NAMALWA (cell line): ENCODE results near the gene NLGN1.
A peak's percentile ranks its signal among the peaks of the same experiment; 100 is the strongest.

ENCODE experiments used
- DNase-seq: peaks from one replicate; pipeline ENCODE4 v3.0.0-alpha.2; 2015; ENCODE audit warnings: low spot score

Gene NLGN1

DNA sequence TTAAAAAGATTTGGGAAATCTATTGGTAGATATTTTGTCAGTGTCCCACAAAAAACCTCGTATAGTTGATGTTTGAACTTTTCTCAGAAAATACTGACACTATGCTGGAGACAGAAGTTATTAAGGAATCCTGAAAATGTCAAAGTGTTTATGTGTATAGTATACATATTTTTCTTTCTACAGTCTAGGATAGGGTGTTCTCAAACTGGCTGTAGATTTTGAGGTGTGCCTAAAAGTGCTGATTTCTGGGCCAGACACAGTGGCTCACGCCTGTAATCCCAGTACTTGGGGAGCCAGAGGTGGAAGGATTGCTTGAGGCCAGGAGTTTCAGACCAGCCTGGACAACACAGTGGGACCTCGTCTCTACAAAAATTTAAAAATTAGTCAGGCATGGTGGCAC is 322.0 kb downstream of the NLGN1 start:
- DNase-seq: no peak

DNA sequence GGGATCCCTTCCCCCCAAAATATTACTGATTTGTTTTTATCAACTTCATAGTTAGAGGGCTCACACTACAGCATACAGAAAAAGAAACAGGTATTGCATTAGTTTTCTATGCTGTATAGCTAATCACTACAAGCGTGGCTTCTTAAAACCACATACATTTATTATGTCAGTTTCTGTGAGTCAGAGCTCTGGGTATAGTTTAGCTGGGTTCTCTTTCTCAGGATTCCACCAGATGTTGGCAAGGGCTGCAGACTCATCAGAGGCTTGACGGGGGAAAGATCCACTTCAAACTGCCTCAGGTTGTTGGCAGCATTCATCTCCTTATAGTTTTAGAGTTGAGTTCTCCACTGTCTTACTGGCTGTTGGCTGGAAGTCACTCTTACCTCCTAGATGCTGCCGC is 328.0 kb downstream of the NLGN1 start:
- no peak for DNase-seq

DNA sequence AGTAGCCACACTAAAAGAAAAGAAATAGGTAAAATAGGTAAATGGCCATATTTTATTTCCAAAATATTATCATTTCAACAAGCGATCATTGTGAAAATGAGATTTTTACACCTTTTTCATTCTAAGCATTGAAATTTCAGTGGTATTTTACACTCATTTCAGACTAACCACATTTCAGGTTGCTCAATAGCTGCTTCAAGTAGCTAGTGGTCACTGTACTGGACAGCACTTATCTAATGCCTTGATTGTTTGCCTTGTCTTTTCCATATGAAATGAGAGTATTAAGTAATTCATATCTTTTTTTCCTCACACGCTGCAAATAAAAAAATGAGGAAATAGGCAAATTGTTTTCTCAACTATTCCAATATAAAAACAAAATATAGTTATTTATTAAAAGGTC is 332.8 kb downstream of the NLGN1 start:
- no peak for DNase-seq

DNA sequence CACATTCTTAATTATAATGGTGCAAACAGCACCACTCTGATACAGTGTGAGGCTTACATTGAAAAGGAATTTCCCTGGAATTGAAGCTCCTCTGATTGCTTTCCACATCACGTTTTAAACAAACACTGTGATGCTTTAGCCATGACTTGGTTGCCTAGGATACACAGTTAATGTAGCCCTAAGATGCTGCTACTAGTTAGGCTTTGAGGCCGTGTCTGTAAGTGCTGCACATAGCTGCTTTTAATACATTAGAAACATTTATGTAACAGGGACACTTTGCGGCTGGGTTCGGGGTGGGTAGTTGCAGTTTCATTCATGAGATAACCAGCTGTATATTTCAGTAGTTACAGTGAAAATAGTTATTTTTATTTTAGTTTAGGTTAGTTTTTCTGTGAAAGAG is 334.7 kb downstream of the NLGN1 start:
- no peak for DNase-seq

DNA sequence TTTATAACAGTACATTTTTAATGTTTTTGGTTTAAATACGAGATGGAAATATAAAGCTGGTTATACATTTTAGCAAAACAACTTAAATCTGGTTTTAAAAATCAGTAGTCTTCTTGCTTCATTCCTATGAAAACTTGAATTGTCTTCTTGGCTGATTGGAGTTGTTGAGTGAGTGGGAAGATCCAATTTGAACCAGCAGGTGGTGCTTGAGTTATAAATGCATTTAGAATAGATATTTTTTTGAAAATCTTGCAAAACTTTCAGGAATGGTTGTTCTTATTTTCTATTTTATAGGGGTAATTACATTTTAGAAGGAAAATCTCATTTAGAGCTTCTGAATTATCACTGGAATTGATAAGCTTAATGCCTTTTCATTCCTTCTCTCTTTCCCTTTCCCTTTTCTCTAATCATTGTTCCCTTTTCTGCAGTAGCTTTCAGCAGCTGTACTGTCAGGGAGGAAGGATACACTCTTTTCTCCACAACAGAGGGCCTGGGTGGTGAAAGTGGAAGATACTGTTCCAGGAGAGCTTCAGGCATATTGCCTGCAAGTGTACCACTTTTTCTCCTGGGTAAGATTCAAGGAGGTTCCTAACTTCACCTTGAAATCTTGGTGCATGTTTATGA is 335.6 kb downstream of the NLGN1 start:
- DNase-seq: peak; percentile 42

DNA sequence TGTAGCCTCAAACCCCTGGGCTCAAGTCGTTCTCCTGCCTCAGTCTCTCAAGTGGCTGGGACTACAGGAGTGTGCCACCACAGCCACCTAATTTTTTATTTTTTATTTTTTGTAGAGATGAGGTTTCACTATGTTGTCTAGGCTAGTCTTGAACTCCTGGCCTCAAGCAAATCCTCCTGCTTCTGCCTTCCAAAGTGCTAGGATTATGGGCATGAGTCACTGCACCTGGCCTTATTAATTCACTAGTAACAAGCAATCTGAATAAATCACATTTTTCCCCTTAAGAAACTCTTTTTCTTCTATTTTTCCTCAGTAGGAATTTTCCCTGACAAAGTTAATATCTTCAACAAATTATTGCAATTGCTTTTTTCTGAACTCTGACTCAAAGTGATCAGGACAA is 336.9 kb downstream of the NLGN1 start:
- no peak for DNase-seq

DNA sequence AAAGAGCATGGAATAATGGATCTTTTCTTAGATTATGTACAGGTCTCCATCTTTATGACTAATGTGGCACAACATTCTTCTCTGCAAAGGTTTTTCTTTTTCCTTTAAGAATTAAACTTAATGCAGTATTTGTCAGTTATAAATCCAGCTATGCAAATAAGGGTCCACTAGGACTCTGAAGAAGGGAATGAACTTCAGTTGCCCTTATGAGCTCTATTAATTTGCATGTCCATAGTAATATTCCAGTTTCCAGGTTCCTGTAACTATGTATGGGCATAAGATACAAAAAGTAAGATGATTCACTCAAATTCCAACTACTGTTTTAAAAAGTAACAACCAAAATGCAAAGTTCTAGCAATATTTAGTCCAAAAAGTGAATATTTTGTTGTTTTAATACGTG is 337.4 kb downstream of the NLGN1 start:
- no peak for DNase-seq

DNA sequence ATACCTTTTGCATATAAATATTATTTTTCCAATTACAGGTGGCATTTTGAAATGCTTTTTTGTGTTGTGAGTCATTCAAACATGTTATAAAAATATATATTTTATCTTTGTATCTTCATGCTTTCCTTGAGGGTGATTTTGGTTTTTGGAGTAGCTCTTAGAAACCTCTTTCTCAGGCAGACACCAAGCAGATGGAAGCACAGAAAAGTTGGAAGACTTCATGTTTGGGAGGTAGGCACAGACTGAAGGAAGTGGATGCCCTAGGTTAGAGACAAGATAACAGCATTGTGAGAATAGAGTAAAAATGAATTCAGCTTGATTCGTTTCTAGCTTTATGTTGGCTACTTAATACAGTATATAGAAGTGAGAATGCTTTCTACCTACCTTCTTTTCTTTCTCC is 338.3 kb downstream of the NLGN1 start:
- DNase-seq: no peak

DNA sequence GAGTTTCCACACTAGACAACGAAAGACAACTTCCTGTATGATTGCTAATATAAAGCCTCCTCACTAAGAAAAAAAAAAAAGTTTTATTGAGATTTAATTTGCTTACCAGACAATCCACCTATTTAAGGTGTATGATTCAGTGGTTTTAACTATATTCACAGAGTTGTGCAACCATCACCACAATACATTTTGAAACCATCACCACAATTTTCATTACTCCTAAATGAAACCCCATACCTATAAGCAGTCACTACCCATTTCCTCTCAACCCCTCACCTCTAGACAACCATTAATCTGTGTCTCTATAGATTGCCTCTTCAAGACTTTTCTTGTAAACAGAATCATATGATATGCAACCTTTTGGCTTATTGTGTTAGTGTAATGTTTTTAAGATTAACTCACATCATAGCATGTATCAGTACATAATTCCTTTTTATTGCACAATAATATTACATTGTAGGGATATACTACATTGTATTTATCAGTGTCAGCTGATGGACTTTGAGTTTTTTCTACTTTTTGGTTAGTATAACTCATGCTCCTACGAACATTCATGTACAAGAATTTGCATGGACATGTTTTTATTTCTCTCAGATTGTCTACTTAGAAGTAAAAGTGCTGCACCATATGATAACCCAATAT is 339.7 kb downstream of the NLGN1 start:
- DNase-seq: no peak

DNA sequence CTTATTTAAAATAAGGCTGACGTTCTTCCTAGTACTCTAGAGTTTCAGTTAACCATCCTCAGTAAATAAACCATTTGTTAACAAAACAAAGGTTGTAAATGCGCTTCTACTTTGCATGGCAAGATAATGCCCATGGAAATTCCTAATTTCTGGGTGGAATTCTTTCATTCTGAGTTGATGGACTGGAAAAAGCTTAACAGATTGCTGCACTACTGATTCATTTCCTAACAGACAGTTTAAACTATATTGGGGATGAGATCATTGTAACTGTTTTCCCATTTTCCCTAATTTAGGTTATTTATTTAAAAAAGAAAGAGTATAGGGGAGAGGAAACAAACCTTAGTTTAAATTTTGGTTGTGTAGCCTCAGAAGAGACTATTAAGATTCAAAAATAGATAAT is 342.2 kb downstream of the NLGN1 start:
- no peak for DNase-seq

DNA sequence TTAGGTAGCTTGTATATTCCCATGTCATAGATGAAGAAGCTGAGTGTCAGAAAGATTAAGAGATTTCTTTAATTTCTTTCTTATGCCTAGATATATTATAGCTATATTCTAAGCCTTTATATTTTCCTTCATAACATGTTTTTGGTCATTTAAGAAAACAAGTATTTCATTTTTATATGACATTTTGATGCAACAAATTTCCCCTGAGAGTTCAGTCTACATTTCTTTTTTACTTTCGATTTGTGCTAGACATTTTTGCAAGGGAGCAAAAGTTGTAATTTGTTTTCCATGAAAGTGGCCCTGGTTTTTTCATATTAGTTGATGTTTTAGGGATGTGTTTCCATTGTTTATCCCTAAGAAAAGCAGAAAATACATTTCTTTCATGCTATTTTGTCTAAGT is 344.9 kb downstream of the NLGN1 start:
- no peak for DNase-seq

DNA sequence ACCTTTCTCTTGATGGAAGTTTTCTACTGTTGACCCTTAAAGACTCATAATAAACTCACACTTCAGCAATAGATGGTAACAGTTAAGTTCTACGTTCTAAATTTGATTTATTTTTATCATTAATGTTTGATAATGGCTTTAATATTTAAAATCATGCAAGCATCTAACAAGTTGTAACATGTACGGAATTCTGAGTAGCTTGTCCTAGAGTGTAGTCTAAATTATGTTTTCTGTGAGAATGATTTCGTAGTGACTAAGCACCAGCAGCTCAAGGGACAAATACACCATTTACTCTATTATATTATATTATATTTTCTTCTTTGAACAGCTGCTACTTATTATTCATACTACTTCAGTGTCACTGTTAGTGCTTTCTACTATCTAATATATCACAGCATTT is 345.6 kb downstream of the NLGN1 start:
- no peak for DNase-seq

DNA sequence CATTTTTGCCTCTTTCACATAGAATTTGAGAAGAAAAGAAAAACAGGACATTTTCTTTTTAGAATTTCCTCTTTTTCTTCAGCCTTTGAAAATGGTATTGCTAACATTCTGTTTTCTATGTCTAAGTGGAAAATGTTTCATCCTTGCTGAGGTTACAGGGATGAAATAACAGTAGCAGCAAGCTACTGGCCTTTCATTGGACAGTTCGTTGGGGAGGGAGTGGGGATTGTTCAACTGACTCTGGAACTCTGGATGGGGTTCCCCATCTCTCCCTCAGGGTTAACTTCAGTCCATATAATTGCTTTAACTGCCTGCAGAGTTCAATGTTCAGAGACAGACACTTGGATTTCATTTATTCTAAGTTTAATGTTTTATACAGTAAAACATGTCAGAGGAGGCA is 346.0 kb downstream of the NLGN1 start:
- DNase-seq: no peak

DNA sequence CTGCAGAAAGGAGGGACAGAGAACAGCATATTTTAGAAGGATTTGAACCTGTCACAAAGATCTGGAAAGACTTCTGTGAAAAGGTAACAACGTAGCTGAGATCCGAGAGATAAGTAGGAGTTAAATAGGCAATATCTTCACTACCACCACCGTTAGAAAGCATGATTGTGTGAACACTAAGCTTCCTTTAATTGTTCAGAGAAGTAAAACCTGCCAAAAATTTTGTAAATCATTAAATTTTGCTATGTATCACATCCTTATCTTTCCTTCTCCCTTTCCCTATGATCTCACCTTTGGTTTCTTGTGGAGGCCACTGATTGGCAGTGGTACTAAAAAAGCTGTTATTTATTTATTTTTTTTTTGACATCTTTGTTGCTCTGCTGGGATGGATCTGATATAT is 346.9 kb downstream of the NLGN1 start:
- DNase-seq: no peak

DNA sequence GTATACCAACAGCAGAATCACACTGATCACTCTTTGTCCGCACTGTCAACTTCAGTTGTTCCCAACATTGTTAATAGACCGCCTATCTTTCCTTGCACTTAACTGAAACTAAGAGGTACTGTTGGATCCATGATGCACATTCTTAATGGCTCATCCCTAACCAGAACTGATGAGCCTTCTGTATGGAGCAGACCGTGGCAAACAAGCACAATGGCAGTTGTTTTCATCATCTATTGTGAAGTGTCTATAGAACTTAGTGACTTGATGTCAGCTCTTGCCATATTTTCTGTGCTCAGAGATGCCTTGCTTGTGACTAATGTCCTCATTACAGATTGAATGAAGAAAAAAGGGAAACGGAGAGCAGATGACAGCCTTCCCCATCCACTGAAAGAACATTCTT is 347.4 kb downstream of the NLGN1 start:
- DNase-seq: no peak

DNA sequence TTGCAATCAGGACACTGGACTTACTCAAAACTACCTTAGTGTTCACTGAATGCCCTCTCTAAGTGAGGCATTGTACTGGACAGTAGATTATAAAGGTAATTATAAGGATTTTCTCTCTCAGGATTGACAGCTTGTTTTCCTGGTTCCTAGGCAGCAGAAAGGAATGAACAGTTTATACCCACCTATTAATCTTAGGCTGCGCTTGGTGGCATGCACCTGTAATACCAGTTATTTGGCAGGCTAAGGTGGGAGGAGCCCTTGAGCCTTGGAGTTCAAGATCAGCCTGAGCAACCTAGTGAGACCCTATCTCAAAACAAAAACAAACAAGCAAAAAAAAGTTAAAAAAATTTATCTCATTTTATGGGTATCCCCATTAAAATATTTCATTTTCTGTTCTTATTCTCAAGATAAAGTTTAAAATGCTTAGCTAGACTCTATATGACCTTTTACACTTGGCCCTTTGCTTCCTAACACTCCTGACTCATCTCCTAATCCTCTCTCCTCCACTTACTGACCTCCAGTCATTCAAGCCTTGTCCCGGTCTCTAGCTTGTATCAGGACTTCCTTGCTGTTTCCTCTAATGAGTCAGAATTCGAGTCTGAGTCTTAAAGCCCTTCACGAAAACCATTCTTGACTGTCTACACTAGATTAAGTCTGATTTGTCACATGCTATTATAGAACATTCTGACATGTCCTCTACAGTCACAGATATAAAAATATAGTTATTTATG is 348.6 kb downstream of the NLGN1 start:
- DNase-seq: no peak

DNA sequence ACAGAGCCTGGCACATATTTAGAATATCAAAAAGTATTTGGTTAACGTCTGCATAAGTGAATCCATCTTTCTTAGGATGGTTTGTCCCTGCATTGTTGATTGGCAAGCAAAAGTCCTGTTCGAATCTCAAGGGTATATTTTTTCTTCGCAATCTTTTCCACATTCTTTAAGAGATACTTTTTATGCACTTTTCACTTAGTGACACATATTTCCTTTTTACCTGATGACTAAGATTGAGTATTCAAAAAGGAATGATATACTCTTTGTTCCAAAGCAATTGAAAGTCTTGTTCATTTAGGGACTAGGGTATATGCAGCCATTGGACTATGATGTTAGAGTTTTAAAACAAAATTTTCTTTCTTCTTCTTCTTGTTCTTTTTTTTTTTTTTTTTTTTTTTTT is 349.9 kb downstream of the NLGN1 start:
- DNase-seq: no peak

DNA sequence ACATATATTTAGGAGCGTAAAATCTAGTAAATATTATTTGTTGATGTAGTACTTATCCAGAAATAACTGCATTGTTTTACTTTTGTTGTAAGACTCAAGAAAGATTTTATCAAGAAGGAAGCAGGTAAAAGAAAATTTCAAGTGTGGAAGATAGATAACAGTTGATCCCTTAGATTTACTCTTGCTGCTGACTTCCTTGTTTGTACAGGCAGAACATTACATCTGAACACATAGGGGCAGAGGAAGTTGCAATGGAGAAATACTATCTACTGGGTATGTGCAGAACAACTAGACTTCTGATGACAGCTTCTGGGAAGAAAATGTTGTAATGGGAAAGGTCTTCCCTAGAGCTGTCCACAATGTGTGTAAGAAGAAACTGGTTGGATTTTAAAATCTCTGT is 350.6 kb downstream of the NLGN1 start:
- no peak for DNase-seq

DNA sequence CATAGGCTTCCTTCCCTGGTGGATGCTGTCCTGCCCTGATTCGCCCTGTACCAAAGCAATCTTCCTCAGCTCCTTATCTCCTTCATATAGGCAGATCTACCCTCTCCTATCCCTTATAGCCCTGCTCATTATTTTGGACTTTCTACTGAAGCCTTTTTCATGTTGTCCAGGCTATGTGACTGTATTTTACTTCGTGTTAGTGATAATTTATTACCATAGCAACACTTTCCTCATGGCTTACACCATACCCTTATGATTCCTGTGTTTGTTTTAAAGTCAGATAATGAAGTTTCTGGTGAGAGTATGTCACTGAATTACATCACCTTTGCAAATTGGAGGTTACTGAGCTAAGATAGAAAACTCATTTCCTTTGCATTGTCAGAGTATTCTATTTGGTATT is 352.6 kb downstream of the NLGN1 start:
- no peak for DNase-seq

DNA sequence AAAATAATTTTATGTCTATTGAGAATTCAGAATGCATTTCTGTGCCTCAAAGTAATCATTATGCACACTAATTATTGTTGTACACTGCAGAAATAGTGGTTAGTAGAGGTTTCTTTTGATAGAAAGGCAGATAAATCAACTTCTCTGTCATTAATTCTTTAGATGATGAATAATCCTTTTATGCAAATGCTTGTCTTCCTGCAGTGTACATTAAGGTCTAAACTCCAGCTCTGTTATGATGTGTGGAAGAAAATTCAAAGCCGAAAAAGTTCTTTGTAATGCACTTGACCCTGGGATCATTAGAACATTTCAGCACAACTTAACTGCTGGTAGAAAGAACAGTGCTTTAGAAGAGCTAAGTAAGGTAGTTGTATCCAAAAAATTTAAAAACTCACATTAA is 353.0 kb downstream of the NLGN1 start:
- DNase-seq: no peak

DNA sequence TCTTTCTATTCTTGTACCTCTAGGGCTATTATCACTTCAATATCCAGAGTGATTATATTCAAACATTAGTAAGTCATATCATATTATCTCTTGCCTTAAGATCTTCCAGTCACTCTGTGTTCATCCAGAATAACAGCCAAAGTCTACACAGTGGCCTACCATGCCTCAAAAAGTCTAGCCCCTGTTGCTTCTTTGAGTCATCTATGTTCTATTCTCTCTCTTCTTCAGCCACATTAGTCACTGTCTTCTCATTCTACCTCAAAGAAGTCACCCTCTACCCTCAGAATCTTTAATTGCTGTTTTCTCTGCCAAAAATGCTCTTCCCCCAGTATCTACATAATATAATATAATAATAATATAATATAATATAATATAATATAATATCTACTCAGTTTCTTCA is 356.0 kb downstream of the NLGN1 start:
- no peak for DNase-seq

DNA sequence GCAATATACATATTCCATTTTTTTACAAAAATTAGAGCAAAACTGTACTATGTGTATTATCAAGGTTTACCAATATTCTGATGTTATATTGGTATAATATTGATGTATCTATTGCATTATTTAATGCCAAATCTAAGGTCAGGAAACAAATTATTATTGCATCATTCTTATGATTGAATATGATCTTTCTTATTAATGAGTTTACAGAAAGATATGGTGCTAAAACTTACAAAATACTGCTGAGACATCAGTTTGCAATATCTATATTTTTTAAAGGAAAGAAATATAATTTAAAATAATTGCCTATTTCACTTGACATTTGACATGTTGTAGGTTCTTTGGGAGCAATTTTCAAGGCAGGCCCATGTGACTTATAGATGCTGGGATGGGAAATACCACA is 357.6 kb downstream of the NLGN1 start:
- no peak for DNase-seq

DNA sequence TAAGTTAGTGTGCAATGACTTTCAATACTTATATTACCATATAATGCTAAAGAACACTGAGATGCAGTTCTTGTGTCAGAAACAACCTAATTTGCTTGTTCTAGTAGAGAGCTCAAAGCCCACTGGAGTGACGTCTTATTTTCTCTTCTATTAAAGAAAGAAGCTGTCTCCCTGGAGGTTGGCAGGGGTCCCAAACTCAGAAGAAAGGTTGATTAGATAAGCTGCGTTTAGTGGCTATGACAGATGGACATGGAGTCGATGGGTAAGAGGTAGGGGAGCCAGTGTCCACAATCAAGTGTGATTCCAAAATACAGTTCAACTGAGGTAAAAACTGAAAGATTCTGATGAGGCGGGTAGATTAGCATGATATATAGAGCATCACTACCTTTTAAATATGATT is 363.6 kb downstream of the NLGN1 start:
- DNase-seq: no peak

DNA sequence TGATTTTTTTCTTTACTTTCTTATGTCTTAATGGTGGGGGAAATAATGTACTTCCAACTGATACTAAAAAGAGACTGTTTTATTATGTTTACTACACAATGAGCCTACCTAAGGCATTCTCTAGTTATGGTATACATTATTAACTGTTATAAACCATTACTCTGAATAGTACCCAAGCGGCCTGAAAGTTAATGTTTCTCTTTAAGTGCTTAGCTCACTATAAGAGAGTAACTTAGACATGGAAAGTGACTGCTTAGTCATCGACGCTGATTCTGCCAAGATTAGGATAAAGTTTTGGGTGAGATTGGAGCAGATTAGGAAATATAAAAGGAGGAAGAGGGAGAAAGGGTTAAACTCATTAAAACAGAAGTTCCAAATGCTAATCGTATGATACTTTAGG is 365.0 kb downstream of the NLGN1 start:
- no peak for DNase-seq
